Stomach (tissue), 9 donors: ENCODE data around the gene OSBPL6. TPM values are rescaled to one million over a fixed set of nuclear protein-coding genes. Genes with fewer than 3 reads are reported as not detected.

Source experiments
- DNase-seq, 2 donors: peaks; one replicate each; pipeline versions ENCODE4 v3.0.0 to v3.0.0-alpha.2; 2013 to 2019
- H3K27ac ChIP-seq, 5 donors: fragments of 200-600 bp in 4 of 5; sonication (generic) in 4 of 5; one replicate each; pipeline ENCODE4 v1.5.1; 2013 to 2019; ENCODE audit warnings: mild to moderate bottlenecking in 1 of 5, moderate library complexity in 1 of 5
- H3K27me3 ChIP-seq, 3 donors: fragments of 200-600 bp; sonication (generic); one replicate each; pipeline ENCODE4 v1.5.1; 2017 to 2019; ENCODE audit warnings: mixed run types in 1 of 3
- H3K36me3 ChIP-seq, 4 donors: fragments of 200-600 bp; sonication (generic); 1 replicate in 3 of 4; 2 replicates in 1 of 4; pipeline ENCODE4 v1.5.1; 2016 to 2019
- H3K4me1 ChIP-seq, 4 donors: fragments of 200-600 bp; sonication (generic); one replicate each; pipeline ENCODE4 v1.5.1; 2016 to 2019
- H3K4me3 ChIP-seq, 4 donors: fragments of 200-600 bp; sonication (generic) in 3 of 4; one replicate each; pipeline ENCODE4 v1.5.1; 2016 to 2019; ENCODE audit warnings: mild to moderate bottlenecking in 1 of 4
- H3K9me3 ChIP-seq, 4 donors: fragments of 200-600 bp; sonication (generic); one replicate each; pipeline ENCODE4 v1.5.1; 2016 to 2019
- CTCF ChIP-seq, 7 experiments: fragments of 450-650 bp in 4 of 7; fragments of 200-600 bp in 3 of 7; sonication (generic) in 3 of 7; IDR thresholded peaks; one replicate each; pipeline ENCODE4 v1.5.1; 2016 to 2019; ENCODE audit warnings: antibody characterized with exemption in 7 of 7, control low read depth in 2 of 7, mild to moderate bottlenecking in 1 of 7
- EP300 ChIP-seq: sonication (generic); formaldehyde crosslinking; IDR thresholded peaks from one replicate; pipeline ENCODE4 v1.6.1; 2017; ENCODE audit warnings: antibody characterized with exemption
- POLR2A ChIP-seq, 4 donors: fragments of 450-650 bp; IDR thresholded peaks; one replicate each; pipeline ENCODE4 v1.6.1; 2016; ENCODE audit warnings: antibody characterized with exemption in 4 of 4, control low read depth in 2 of 4, mild to moderate bottlenecking in 1 of 4, moderate library complexity in 1 of 4
- POLR2AphosphoS5 ChIP-seq, 3 donors: sonication (generic); formaldehyde crosslinking; IDR thresholded peaks; one replicate each; pipeline ENCODE4 v1.6.1; 2016; ENCODE audit warnings: antibody characterized with exemption in 3 of 3
- WGBS, 5 donors: extraction: QIAGEN DNeasy Blood & Tissue Kit in 3 of 5; methylation state at CpG; one replicate each; pipeline versions ENCODE4 v1.1.5 to v1.1.7; 2013 to 2018; 5-methylcytosine and 5-hydroxymethylcytosine counted together
- intact Hi-C: fragments of 100-400 bp; cut with DNase I; formaldehyde crosslinking; loops from one replicate; pipeline ENCODE4 v1.15.1; 2023; ENCODE audit warnings: low total_unique reads
- polyA plus RNA-seq, 3 donors: library from polyadenylated mRNA; stranded (reverse); fragments of 200-250 nt; gene quantifications; one replicate each; pipeline ENCODE4 v1.2.3, GENCODE V29; 2013
- total RNA-seq, 5 donors: library from RNA; depleted of rRNA; stranded (reverse); fragments of >200 nt; gene quantifications; one replicate each; pipeline versions ENCODE4 v1.1.0 to v1.2.3, GENCODE V29; 2014 to 2016
- donor health status: healthy with polysubstance abuse.
- donor health status: Bipolar disorder and iron deficiency.
- donor health status: healthy.

The OSBPL6 gene
- total and polyA plus RNA-seq, 8 donors: 0.29 to 77.6 (median 0.98) TPM

GRCh38 chr2:178295115-178295514, 100.8 kb downstream of the OSBPL6 start:
- Histone ChIP-seq H3K27me3 (no peaks in the 10 kb centered on the region), H3K9me3 (no peaks in the 10 kb centered on the region), H3K4me1 (no peaks in the 10 kb centered on the region), H3K4me3 (no peak overlapping the region), H3K36me3 (no peaks in the 10 kb centered on the region), H3K27ac (no peak overlapping the region)
- TF ChIP-seq CTCF (IDR thresholded peaks at IDR 0.05) (no peak), POLR2AphosphoS5 (IDR thresholded peaks at IDR 0.05) (no peak), EP300 (no peak), POLR2A (IDR thresholded peaks at IDR 0.05) (no peak)
- no peak for DNase-seq
- WGBS, 5 donors: 64 to 82% (median 70%) methylated on average over 4 of the region's 4 CpGs
- intact Hi-C loops: no loop called here

DNA sequence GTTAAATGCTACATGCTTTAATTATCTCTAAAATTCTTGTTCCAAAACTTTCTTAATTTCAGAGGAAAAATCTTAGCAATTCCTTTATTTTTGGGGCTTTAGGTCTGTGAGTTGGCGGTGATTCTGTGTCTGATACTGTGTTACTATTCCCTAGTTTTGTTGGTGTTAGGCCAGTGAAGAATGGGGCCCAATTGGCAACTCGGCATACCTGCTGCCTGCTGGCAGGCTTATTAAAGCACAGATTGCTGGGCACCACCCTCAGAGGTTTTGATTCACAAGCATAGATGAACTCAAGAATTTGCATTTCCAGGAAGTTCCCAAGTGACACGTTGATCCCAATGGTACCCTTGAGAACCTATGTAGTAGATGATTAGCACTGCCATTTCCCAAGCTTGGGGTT, 101.6 kb downstream of the OSBPL6 start:
- no peaks in the 10 kb centered on the region for H3K9me3 ChIP-seq
- intact Hi-C loops: no loop called here
- H3K27me3 ChIP-seq: no peaks in the 10 kb centered on the region
- no peak overlapping the region for H3K4me3 ChIP-seq
- H3K36me3 ChIP-seq: no peaks in the 10 kb centered on the region
- no peak for DNase-seq
- H3K4me1 ChIP-seq: no peaks in the 10 kb centered on the region
- no peak for TF ChIP-seq POLR2A (IDR thresholded peaks at IDR 0.05)
- TF ChIP-seq POLR2AphosphoS5 (IDR thresholded peaks at IDR 0.05): no peak
- TF ChIP-seq CTCF (IDR thresholded peaks at IDR 0.05): no peak
- TF ChIP-seq EP300: no peak
- no peak overlapping the region for H3K27ac ChIP-seq
- WGBS, 5 donors: 83 to 93% (median 89%) methylated on average over 3 of the region's 3 CpGs

- H3K4me1 ChIP-seq: no peaks in the 10 kb centered on the region
- H3K27me3 ChIP-seq: no peaks in the 10 kb centered on the region
- H3K9me3 ChIP-seq: no peaks in the 10 kb centered on the region
- H3K36me3 ChIP-seq: no peaks in the 10 kb centered on the region
- intact Hi-C loops: no loop called here
- WGBS, 5 donors: 84 to 93% (median 86%) methylated on average over 4 to 5 of the region's 5 CpGs
- H3K27ac ChIP-seq: no peak overlapping the region
- DNase-seq: no peak
- no peak for TF ChIP-seq POLR2AphosphoS5 (IDR thresholded peaks at IDR 0.05)
- TF ChIP-seq EP300: no peak
- no peak for TF ChIP-seq CTCF (IDR thresholded peaks at IDR 0.05)
- TF ChIP-seq POLR2A (IDR thresholded peaks at IDR 0.05): no peak
- no peak overlapping the region for H3K4me3 ChIP-seq
These were observed 102.2 kb downstream of the OSBPL6 start for GRCh38 chr2:178296394-178297090.

GRCh38 chr2:178297091-178297411, 102.7 kb downstream of the OSBPL6 start:
- Histone ChIP-seq H3K27ac (no peak overlapping the region), H3K27me3 (no peaks in the 10 kb centered on the region), H3K9me3 (no peaks in the 10 kb centered on the region), H3K36me3 (no peaks in the 10 kb centered on the region), H3K4me1 (no peaks in the 10 kb centered on the region), H3K4me3 (no peak overlapping the region)
- DNase-seq: no peak
- WGBS, 5 donors: 49 to 75% (median 70%) methylated on average over 1 of the region's 1 CpG
- no peak for TF ChIP-seq POLR2A (IDR thresholded peaks at IDR 0.05)
- no peak for TF ChIP-seq CTCF (IDR thresholded peaks at IDR 0.05)
- intact Hi-C loops: no loop called here
